Central memory CD8-positive, alpha-beta T cell (primary cell): ENCODE data around the gene ABCC8.

Experiments
- ATAC-seq: fragments of 150-1000 bp; cut with Tn5 transposase; replicated peaks from 2 replicates; pipeline ENCODE4 v1.10.0; 2022; ENCODE audit warnings: mild to moderate bottlenecking, moderate FRiP score, moderate number of reproducible peaks; ENCODE audit not compliant: poor library complexity, severe bottlenecking; ENCODE audit errors: extremely low read depth
- DNase-seq, 2 donors: peaks; one replicate each; pipeline ENCODE4 v3.0.0; 2021; ENCODE audit warnings: low spot score in 2 of 2
- H3K27ac Mint-ChIP-seq: one replicate; pipeline ENCODE4 v1.8.0; 2022; ENCODE audit warnings: low read depth, mild to moderate bottlenecking, moderate library complexity, mixed read lengths
- H3K27me3 Mint-ChIP-seq: one replicate; pipeline ENCODE4 v1.8.0; 2022; ENCODE audit warnings: mixed read lengths
- H3K36me3 Mint-ChIP-seq: one replicate; pipeline ENCODE4 v1.8.0; 2022; ENCODE audit warnings: mild to moderate bottlenecking, moderate library complexity, mixed read lengths; ENCODE audit not compliant: insufficient read depth
- H3K4me1 Mint-ChIP-seq: one replicate; pipeline ENCODE4 v1.8.0; 2022; ENCODE audit warnings: mixed read lengths
- H3K4me3 Mint-ChIP-seq: one replicate; pipeline ENCODE4 v1.8.0; 2022; ENCODE audit warnings: mild to moderate bottlenecking, moderate library complexity, mixed read lengths
- H3K9me3 Mint-ChIP-seq: one replicate; pipeline ENCODE4 v1.8.0; 2022; ENCODE audit warnings: mixed read lengths

ABCC8 gene

DNA sequence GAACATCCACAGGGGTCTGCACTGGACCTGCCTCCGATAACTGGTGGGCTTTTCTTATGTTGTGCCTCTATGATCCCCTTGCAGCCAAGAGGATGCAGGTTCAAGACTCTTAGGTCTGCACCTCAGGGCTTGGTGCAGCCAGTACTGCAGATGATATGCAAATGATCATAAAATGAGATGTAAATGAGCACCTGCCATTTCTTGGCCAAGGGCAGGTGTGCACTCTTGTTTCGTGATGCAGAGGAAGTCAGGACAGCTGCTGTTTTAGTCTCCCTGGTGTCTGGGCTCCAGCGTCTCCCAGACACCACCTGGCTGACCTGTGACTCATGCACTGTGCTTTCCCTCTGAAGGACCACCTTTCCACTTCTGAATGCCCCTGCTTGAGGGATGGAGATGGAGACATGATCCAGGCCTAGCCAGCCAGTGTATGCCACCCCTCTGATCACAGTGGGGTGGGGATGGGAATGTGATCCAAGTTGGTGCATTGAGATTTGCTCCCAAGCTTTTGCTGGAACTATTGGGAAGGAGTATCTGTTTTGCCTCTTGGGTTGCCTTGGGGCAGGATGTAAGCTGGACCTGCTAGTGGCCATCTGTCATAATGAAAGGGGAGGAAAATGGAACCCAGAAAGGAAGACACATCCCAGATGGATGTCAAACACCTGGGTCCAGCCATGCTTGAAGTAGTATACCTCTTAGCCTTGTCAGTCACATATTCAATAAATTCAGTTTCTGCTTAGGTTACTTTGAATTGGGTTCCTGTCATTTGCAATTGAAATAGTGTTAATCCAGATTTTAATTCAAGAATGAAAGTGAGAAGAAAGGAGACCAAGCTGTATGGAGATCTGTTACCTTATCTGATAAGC lies 84.9 kb downstream of the ABCC8 start:
- DNase-seq (no peak), ATAC-seq (no peak)
- Mint-ChIP-seq H3K27ac (no peak overlapping the region), H3K27me3 (no peaks in the 10 kb centered on the region), H3K9me3 (no peaks in the 10 kb centered on the region), H3K4me3 (no peak overlapping the region), H3K4me1 (no peaks in the 10 kb centered on the region), H3K36me3 (peaks cover 2% of the 10 kb centered on the region)

DNA sequence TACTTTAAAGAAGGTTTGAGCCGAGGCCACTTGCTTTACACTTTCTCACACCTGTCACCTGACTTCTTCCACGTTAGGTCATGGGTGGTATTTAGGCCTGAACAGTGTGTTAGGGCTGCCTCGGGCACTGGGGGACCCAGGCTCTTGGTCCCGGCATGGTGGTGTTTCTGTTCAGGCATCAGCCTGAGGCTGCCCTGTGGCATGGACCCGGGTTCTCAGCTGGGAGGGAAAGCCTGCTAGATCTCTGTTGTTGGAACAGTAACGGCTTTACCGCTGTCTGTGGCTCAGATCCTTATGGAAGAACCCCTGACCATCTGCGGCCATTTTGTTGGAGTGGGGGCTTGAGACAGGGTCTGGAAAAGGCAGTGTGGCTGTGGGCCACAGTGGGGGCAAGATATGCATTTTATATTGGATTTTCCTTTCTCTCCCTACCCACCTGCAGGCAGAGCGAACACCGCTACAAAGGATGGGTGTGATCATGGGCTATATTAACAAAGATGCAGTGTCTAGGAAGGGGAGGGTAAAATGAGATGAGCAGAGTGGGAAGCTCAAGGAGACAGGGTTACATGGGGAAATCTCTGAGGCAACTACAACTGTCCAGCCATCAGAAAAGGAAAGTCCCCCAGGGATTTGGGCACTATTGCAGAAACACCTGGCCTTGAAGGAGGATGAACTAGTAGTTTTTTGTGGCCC lies 86.5 kb downstream of the ABCC8 start:
- Mint-ChIP-seq H3K27ac (peak overlapping the region; percentile 74), H3K36me3 (peaks cover 2% of the 10 kb centered on the region), H3K4me1 (no peaks in the 10 kb centered on the region), H3K27me3 (no peaks in the 10 kb centered on the region), H3K9me3 (no peaks in the 10 kb centered on the region), H3K4me3 (peak overlapping the region; percentile 83)
- no peak for DNase-seq
- ATAC-seq, result no peak

DNA sequence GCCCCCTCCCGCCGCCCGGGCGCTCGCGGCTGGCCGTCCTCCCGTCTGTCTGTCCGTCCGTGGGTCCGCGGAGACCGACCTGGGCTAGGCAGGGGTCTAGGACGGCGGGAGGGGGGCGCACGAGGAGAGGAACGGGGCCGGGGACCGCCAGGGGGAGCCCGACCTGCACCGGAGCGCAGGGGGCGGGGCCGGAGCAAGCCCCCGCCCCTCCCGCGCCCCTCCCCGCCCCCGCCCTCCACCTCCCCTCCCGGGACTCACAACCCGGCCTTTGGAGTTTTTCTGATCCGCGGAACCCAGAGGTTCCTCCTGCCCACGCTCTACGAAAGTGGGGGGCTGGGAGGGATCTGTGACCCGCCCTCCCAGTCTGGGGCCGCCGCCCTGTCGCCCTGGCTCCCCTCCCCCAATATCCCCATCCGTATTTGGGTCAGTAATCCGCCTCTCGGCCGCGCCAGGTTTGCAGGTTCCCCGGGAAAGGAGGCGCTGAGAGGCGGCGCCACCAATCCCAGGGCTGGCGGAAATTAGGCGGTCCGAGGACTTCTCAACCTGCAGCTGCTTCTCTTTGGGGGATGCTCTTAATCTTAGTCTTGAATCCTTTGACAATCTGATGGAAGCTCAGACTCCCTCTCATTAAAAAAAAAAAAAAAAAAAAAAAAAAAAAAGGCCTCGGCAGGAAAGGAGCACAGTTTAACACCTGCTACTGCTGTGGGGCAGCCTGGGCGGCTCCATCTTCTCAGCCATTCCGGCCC lies 87.3 kb downstream of the ABCC8 start:
- no peaks in the 10 kb centered on the region for H3K9me3 Mint-ChIP-seq
- peak; percentile 70 for ATAC-seq
- DNase-seq, result peak; percentile 59 to 70
- no peaks in the 10 kb centered on the region for H3K4me1 Mint-ChIP-seq
- no peaks in the 10 kb centered on the region for H3K27me3 Mint-ChIP-seq
- peak overlapping the region; percentile 74 for H3K27ac Mint-ChIP-seq
- H3K36me3 Mint-ChIP-seq, result peaks cover 2% of the 10 kb centered on the region
- peak overlapping the region; percentile 83 for H3K4me3 Mint-ChIP-seq

- Mint-ChIP-seq H3K4me1 (no peaks in the 10 kb centered on the region), H3K27me3 (no peaks in the 10 kb centered on the region), H3K4me3 (peak within 1 kb of the TSS; percentile 83), H3K36me3 (peaks cover 2% of the 10 kb centered on the region), H3K27ac (peak within 1 kb of the TSS; percentile 74), H3K9me3 (no peaks in the 10 kb centered on the region)
- ATAC-seq, result peak; percentile 46
- peak in 1 of 2 donors; percentile 32 for DNase-seq
Measured at GRCh38 chr11:17388609-17389210, 87.9 kb downstream of the ABCC8 start, which contains the start of gene KCNJ11. Gene KCNJ11, minus strand, starts transcription at chr11:17388659. Its CDS starts 568 bp downstream, at chr11:17388091.

DNA sequence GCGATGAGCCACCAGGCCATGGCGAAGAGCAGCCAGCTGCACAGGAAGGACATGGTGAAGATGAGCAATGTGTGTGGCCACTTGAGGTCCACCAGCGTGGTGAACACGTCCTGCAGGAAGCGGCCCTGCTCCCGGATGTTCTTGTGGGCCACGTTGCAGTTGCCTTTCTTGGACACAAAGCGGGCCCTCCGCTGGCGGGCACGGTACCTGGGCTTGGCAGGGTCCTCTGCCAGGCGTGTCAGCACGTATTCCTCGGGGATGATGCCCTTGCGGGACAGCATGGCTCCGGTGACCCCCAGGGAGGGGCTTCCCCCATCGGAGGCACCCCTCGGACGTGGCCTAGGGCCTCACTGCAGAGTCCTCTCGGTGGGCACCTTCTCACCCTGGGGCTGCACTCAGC lies 88.8 kb downstream of the ABCC8 start:
- DNase-seq (no peak), ATAC-seq (no peak)
- Mint-ChIP-seq H3K4me3 (peak overlapping the region; percentile 83), H3K9me3 (no peaks in the 10 kb centered on the region), H3K27ac (no peak overlapping the region), H3K36me3 (peaks cover 2% of the 10 kb centered on the region), H3K4me1 (no peaks in the 10 kb centered on the region), H3K27me3 (no peaks in the 10 kb centered on the region)

DNA sequence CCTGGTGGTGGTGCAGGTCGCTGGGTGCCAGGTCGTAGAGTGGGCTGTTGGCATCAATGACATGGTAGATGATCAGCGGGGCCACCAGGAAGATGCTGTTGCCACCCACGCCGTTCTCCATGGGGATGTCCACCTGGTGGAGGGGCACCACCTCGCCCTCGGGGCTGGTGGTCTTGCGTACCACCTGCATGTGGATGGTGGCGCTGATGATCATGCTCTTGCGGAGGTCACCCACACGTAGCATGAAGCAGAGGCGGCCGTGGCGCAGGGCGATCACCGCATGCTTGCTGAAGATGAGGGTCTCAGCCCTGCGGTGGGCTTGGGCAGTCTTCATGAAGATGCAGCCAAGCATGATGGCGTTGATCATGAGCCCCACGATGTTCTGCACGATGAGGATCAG lies 89.4 kb downstream of the ABCC8 start:
- no peaks in the 10 kb centered on the region for H3K27me3 Mint-ChIP-seq
- DNase-seq, result no peak
- H3K9me3 Mint-ChIP-seq, result no peaks in the 10 kb centered on the region
- H3K4me1 Mint-ChIP-seq, result no peaks in the 10 kb centered on the region
- ATAC-seq, result no peak
- H3K4me3 Mint-ChIP-seq, result peak overlapping the region; percentile 83
- no peak overlapping the region for H3K27ac Mint-ChIP-seq
- H3K36me3 Mint-ChIP-seq, result peaks cover 2% of the 10 kb centered on the region

DNA sequence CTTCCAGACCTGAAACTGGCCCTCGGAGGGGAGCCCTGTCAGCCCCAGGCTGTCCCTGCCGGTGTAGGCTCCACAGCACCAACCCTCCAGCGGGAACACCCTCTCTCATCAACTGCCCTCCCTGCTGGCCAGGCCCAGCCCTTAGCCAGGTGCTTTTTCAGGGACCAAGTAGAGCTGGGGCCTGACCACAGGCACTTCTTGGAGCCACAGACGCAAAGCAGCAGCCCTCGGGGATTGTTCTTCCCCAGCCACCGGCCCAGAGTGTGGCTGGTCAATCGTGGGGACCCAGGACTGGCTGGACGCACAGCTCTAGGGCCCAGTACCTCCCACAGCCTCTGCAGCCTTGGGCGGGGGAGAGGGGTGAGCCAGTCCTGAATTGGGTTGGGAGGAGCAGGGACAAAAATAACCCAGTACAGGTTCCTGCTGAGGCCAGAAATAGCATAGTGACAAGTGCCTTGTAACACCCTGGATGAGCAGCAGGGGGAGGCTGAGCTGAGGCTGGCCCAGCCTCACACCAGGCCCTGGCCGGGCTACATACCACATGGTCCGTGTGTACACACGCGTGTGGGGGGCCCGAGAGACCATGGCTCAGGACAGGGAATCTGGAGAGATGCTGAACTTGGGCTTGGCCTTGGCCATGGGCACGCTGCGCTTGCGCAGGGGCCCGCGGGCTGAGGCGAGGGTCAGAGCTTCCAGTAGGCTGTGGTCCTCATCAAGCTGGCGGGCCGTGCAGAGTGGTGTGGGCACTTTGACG lies 90.1 kb downstream of the ABCC8 start:
- peaks cover 2% of the 10 kb centered on the region for H3K36me3 Mint-ChIP-seq
- no peaks in the 10 kb centered on the region for H3K27me3 Mint-ChIP-seq
- H3K27ac Mint-ChIP-seq, result no peak overlapping the region
- no peaks in the 10 kb centered on the region for H3K4me1 Mint-ChIP-seq
- DNase-seq (no peak), ATAC-seq (no peak)
- H3K9me3 Mint-ChIP-seq, result no peaks in the 10 kb centered on the region
- H3K4me3 Mint-ChIP-seq, result no peak overlapping the region

GRCh38 chr11:17385926-17386325 lies 90.7 kb downstream of the ABCC8 start:
- DNase-seq (no peak), ATAC-seq (no peak)
- H3K4me1 Mint-ChIP-seq, result no peaks in the 10 kb centered on the region
- no peak overlapping the region for H3K4me3 Mint-ChIP-seq
- H3K9me3 Mint-ChIP-seq, result no peaks in the 10 kb centered on the region
- no peaks in the 10 kb centered on the region for H3K27me3 Mint-ChIP-seq
- no peak overlapping the region for H3K27ac Mint-ChIP-seq
- H3K36me3 Mint-ChIP-seq, result peaks cover 2% of the 10 kb centered on the region

DNA sequence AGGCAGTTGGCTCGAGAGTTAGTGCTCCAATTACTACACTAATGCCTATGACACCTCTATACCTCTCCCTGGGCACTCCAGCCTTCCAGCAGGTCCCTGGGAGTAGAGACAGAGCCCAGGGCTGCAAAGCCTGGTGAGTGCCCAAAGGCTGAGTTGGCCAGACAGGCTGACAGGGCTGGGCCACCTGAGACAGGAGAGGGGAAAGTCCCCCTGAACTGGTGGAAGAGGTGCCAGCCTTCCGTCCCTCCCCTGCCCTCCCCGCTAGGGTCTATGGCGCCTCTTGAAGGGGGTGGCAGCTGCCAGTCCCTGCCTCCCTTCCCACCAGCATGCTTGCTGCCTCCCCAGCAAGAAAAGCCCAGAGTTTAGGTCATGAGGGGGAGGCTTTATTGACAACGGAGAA lies 91.2 kb downstream of the ABCC8 start:
- Mint-ChIP-seq H3K4me3 (no peak overlapping the region), H3K4me1 (no peaks in the 10 kb centered on the region), H3K27me3 (no peaks in the 10 kb centered on the region), H3K9me3 (no peaks in the 10 kb centered on the region), H3K36me3 (peaks cover 2% of the 10 kb centered on the region), H3K27ac (no peak overlapping the region)
- DNase-seq, result no peak
- ATAC-seq, result no peak

- Mint-ChIP-seq H3K27me3 (no peaks in the 10 kb centered on the region), H3K27ac (no peak overlapping the region), H3K36me3 (peaks cover 2% of the 10 kb centered on the region), H3K9me3 (no peaks in the 10 kb centered on the region), H3K4me1 (no peaks in the 10 kb centered on the region), H3K4me3 (no peak overlapping the region)
- peak; percentile 51 for ATAC-seq
- DNase-seq, result peak; percentile 46 to 63
Measured at GRCh38 chr11:17384002-17384511, 92.6 kb downstream of the ABCC8 start.

DNA sequence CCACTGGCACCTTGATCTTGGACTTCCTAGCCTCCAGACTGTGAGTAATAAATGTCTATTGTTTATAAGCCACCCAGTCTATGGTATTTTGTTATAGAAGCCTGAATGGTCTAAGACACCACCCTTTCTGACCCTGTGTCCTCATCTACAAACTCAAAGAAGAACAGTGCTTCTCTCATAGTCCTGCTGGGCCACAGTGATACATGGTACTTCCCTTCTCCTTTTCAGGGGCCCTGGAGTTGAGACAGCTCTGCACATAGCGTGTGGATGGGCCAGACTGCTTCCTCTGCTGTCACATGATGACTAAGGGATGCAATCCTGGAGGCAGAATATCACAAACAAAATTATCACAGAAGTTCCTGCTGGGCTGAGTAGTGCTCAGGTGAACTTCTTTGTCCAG lies 93.2 kb downstream of the ABCC8 start:
- no peak overlapping the region for H3K4me3 Mint-ChIP-seq

More for the DNA sequence above, 93.2 kb downstream of the ABCC8 start:
- no peak for DNase-seq
- no peaks in the 10 kb centered on the region for H3K4me1 Mint-ChIP-seq
- no peak overlapping the region for H3K27ac Mint-ChIP-seq
- no peaks in the 10 kb centered on the region for H3K36me3 Mint-ChIP-seq
- no peaks in the 10 kb centered on the region for H3K9me3 Mint-ChIP-seq
- ATAC-seq, result no peak
- H3K27me3 Mint-ChIP-seq, result no peaks in the 10 kb centered on the region
